NT2/D1 (cell line): ENCODE measurements around the gene ANGPTL1.

Source experiments
- SUZ12 ChIP-seq: IDR thresholded peaks from 2 replicates; pipeline ENCODE4 v1.6.1; 2011; ENCODE audit not compliant: insufficient read length, insufficient read depth; ENCODE audit errors: extremely low read depth
- YY1 ChIP-seq: IDR thresholded peaks from 2 replicates; pipeline ENCODE4 v1.6.1; 2011; ENCODE audit not compliant: insufficient read length, insufficient read depth

- no peak for TF ChIP-seq YY1
- TF ChIP-seq SUZ12 = no peak
Measured at GRCh38 chr1:178846306-178846705, 24.6 kb downstream of the ANGPTL1 start.
